Measurements from ENCODE around the gene SMCO4.
"Not testable (repeated sequence)": the region's sequence is repeated elsewhere in the genome, so short reads cannot be mapped to it uniquely, and the experiment has no call there.

The SMCO4 gene

GRCh38 chr11:93543292-93543977 is at the start of gene SMCO4:
SMCO4 (minus strand) TSS chr11:93543391; CDS start chr11:93479189, 64,202 bp downstream.
- no peak for DNase-seq

- peak; percentile 41 for DNase-seq
Observed at GRCh38 chr11:93591247-93591898, 48.2 kb upstream of the SMCO4 start.

GRCh38 chr11:93589347-93589746 is 46.2 kb upstream of the SMCO4 start:
- DNase-seq, result no peak

GRCh38 chr11:93587858-93588581 is 44.8 kb upstream of the SMCO4 start:
- no peak for DNase-seq

- not testable (repeated sequence) for DNase-seq
Observed at GRCh38 chr11:93587425-93587824, 44.2 kb upstream of the SMCO4 start.

- no peak for DNase-seq
Observed at GRCh38 chr11:93585758-93586157, 42.6 kb upstream of the SMCO4 start.

GRCh38 chr11:93583490-93583889 is 40.3 kb upstream of the SMCO4 start:
- no peak for DNase-seq

- no peak for DNase-seq
Observed at GRCh38 chr11:93579187-93579751, 36.1 kb upstream of the SMCO4 start.

- DNase-seq, result no peak
Observed at GRCh38 chr11:93577286-93577685, 34.1 kb upstream of the SMCO4 start.

GRCh38 chr11:93576870-93577269 is 33.7 kb upstream of the SMCO4 start:
- DNase-seq, result not testable (repeated sequence)

- no peak for DNase-seq
Observed at GRCh38 chr11:93574638-93575220, 31.5 kb upstream of the SMCO4 start.

GRCh38 chr11:93573184-93573583 is 30.0 kb upstream of the SMCO4 start:
- DNase-seq, result peak; percentile 24

- DNase-seq, result no peak
Observed at GRCh38 chr11:93572621-93573020, 29.4 kb upstream of the SMCO4 start.

- DNase-seq, result no peak
Observed at GRCh38 chr11:93572171-93572570, 29.0 kb upstream of the SMCO4 start.

GRCh38 chr11:93571612-93572011 is 28.4 kb upstream of the SMCO4 start:
- no peak for DNase-seq

GRCh38 chr11:93570759-93571413 is 27.7 kb upstream of the SMCO4 start:
- no peak for DNase-seq

- no peak for DNase-seq
Observed at GRCh38 chr11:93569496-93569895, 26.3 kb upstream of the SMCO4 start.

GRCh38 chr11:93568726-93569125 is 25.5 kb upstream of the SMCO4 start:
- DNase-seq, result no peak

- DNase-seq, result no peak
Observed at GRCh38 chr11:93567401-93567895, 24.3 kb upstream of the SMCO4 start.

- no peak for DNase-seq
Observed at GRCh38 chr11:93564895-93565294, 21.7 kb upstream of the SMCO4 start.

GRCh38 chr11:93563857-93564256 is 20.7 kb upstream of the SMCO4 start:
- DNase-seq, result no peak

- DNase-seq, result no peak
Observed at GRCh38 chr11:93560199-93560932, 17.2 kb upstream of the SMCO4 start.
